ENCODE results near the gene SLC4A4.

The SLC4A4 gene

DNA sequence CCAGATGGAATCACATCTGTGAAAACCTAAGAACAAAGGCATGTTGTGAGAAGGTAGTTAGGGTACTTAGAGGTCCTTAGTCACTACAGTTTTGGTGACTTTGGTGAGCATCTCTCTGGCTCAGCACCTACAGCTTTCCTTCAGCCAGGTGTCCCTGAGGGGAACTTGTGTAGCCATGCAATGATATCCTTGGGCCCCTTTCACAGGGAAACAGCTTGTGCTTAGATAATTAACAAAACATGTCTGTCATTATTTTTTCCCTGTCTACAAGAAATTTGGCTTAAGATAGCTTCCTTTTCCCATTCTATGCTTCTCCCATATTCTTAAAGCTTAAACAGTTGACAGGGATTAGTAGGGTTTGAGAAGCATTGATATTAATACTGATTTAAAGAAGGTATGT is 63.8 kb downstream of the SLC4A4 start:
- TF ChIP-seq TCF12 (IDR thresholded peaks at IDR 0.05; ENCODE audit: low read depth) (no peak), RAD21 (IDR thresholded peaks at IDR 0.05; ENCODE audit: low read depth) (no peak), EP300 (IDR thresholded peaks at IDR 0.05; ENCODE audit: borderline replicate concordance) (no peak), YY1 (IDR thresholded peaks at IDR 0.05; ENCODE audit: low read depth) (no peak), EGR1 (IDR thresholded peaks at IDR 0.05) (no peak), NFIC (IDR thresholded peaks at IDR 0.05) (no peak), TAF1 (IDR thresholded peaks at IDR 0.05; ENCODE audit: low read depth) (no peak), CEBPB (IDR thresholded peaks at IDR 0.05) (no peak), TEAD4 (IDR thresholded peaks at IDR 0.05) (no peak), FOXM1 (IDR thresholded peaks at IDR 0.05; ENCODE audit: borderline replicate concordance, low read depth) (no peak), CREB1 (IDR thresholded peaks at IDR 0.05; ENCODE audit: low read depth) (no peak), ZBTB7A (IDR thresholded peaks at IDR 0.05; ENCODE audit: low read depth) (no peak)
- TF ChIP-seq, protein P1, sequence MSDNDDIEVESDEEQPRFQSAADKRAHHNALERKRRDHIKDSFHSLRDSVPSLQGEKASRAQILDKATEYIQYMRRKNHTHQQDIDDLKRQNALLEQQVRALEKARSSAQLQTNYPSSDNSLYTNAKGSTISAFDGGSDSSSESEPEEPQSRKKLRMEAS (IDR thresholded peaks at IDR 0.05): no peak
- TF ChIP-seq, protein P2, sequence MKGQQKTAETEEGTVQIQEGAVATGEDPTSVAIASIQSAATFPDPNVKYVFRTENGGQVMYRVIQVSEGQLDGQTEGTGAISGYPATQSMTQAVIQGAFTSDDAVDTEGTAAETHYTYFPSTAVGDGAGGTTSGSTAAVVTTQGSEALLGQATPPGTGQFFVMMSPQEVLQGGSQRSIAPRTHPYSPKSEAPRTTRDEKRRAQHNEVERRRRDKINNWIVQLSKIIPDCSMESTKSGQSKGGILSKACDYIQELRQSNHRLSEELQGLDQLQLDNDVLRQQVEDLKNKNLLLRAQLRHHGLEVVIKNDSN (IDR thresholded peaks at IDR 0.05): no peak
- TF ChIP-seq, protein P3, sequence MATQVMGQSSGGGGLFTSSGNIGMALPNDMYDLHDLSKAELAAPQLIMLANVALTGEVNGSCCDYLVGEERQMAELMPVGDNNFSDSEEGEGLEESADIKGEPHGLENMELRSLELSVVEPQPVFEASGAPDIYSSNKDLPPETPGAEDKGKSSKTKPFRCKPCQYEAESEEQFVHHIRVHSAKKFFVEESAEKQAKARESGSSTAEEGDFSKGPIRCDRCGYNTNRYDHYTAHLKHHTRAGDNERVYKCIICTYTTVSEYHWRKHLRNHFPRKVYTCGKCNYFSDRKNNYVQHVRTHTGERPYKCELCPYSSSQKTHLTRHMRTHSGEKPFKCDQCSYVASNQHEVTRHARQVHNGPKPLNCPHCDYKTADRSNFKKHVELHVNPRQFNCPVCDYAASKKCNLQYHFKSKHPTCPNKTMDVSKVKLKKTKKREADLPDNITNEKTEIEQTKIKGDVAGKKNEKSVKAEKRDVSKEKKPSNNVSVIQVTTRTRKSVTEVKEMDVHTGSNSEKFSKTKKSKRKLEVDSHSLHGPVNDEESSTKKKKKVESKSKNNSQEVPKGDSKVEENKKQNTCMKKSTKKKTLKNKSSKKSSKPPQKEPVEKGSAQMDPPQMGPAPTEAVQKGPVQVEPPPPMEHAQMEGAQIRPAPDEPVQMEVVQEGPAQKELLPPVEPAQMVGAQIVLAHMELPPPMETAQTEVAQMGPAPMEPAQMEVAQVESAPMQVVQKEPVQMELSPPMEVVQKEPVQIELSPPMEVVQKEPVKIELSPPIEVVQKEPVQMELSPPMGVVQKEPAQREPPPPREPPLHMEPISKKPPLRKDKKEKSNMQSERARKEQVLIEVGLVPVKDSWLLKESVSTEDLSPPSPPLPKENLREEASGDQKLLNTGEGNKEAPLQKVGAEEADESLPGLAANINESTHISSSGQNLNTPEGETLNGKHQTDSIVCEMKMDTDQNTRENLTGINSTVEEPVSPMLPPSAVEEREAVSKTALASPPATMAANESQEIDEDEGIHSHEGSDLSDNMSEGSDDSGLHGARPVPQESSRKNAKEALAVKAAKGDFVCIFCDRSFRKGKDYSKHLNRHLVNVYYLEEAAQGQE (IDR thresholded peaks at IDR 0.05; ENCODE audit: low read depth): no peak

DNA sequence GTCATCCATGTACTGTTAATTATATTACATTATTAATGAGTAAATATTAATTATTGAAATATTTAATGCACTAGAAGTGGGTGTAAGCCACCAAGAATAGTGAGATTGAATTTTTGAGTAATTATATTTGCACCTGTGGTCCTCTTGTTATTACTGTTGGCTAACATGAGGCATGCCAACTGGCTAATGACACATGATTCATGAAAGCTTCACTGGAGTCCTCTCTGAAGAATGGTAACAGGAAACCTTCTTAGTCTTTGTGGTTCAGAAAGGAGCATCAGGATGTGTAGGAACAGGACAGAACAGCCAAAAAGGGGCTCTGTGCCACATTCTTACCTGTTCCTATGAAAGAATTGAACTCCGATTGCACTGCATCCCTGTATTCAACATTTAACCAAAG is 65.2 kb downstream of the SLC4A4 start:
- no peak for TF ChIP-seq NFIC (IDR thresholded peaks at IDR 0.05)
- TF ChIP-seq EP300 (IDR thresholded peaks at IDR 0.05; ENCODE audit: borderline replicate concordance): no peak
- TF ChIP-seq, protein P3 (IDR thresholded peaks at IDR 0.05; ENCODE audit: low read depth): no peak
- no peak for TF ChIP-seq FOXM1 (IDR thresholded peaks at IDR 0.05; ENCODE audit: borderline replicate concordance, low read depth)
- TF ChIP-seq RAD21 (IDR thresholded peaks at IDR 0.05; ENCODE audit: low read depth): no peak
- TF ChIP-seq, protein P1 (IDR thresholded peaks at IDR 0.05): no peak
- TF ChIP-seq TAF1 (IDR thresholded peaks at IDR 0.05; ENCODE audit: low read depth): no peak
- TF ChIP-seq TEAD4 (IDR thresholded peaks at IDR 0.05): no peak
- no peak for TF ChIP-seq ZBTB7A (IDR thresholded peaks at IDR 0.05; ENCODE audit: low read depth)
- no peak for TF ChIP-seq TCF12 (IDR thresholded peaks at IDR 0.05; ENCODE audit: low read depth)
- TF ChIP-seq CREB1 (IDR thresholded peaks at IDR 0.05; ENCODE audit: low read depth): no peak
- TF ChIP-seq YY1 (IDR thresholded peaks at IDR 0.05; ENCODE audit: low read depth): no peak
- TF ChIP-seq, protein P2 (IDR thresholded peaks at IDR 0.05): no peak
- no peak for TF ChIP-seq CEBPB (IDR thresholded peaks at IDR 0.05)
- no peak for TF ChIP-seq EGR1 (IDR thresholded peaks at IDR 0.05)

DNA sequence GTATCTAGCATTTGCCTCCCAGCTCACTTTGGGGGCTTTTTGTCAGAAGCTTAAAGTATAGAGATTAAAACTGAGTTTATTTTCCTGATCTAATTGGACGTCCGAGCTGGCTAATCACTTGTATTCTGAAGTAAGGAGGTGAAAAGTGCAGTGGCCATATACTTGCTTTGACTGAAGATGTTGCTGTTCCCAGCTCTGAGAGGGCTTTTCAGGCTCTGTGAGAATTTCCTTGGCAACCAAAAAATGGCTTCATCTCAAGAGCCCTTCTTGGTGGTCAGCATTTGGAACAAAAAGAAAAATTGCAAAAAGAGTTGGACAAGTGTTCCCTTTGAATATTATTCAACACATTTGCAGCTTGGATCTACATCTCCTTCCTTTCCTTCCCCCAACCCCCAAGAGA is 67.0 kb downstream of the SLC4A4 start:
- TF ChIP-seq EGR1 (IDR thresholded peaks at IDR 0.05) (no peak), FOXM1 (IDR thresholded peaks at IDR 0.05; ENCODE audit: borderline replicate concordance, low read depth) (no peak), CREB1 (IDR thresholded peaks at IDR 0.05; ENCODE audit: low read depth) (no peak), RAD21 (IDR thresholded peaks at IDR 0.05; ENCODE audit: low read depth) (no peak), TAF1 (IDR thresholded peaks at IDR 0.05; ENCODE audit: low read depth) (no peak), YY1 (IDR thresholded peaks at IDR 0.05; ENCODE audit: low read depth) (no peak), ZBTB7A (IDR thresholded peaks at IDR 0.05; ENCODE audit: low read depth) (no peak), TCF12 (IDR thresholded peaks at IDR 0.05; ENCODE audit: low read depth) (no peak), CEBPB (IDR thresholded peaks at IDR 0.05) (no peak)
- TF ChIP-seq, protein P2 (IDR thresholded peaks at IDR 0.05): no peak
- TF ChIP-seq, protein P3 (IDR thresholded peaks at IDR 0.05; ENCODE audit: low read depth): no peak

DNA sequence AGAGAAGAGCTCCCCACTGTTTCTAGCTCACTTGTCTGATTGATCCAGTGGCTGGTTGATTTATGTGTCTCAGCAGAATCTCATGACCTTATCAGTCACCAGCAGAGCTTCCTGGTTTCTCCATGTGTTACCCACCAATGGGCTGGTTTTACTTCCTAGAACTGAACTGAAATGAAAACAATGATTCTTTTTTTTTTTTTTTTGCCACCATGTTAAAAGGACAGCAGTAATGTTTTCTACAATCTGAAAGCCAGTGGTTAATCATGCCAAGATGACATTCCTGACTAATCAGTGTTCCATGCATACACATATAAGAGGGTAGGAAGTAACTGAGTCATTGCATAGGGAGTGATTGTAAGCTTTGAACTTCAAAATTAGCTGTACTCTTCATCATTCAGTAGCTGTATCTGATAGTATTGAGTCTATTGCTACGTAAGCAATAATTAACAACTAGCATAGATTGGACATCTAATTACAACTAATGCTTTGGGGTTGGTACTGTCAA is 67.7 kb downstream of the SLC4A4 start:
- TF ChIP-seq EGR1 (IDR thresholded peaks at IDR 0.05) (no peak), CEBPB (IDR thresholded peaks at IDR 0.05) (no peak), NFIC (IDR thresholded peaks at IDR 0.05) (no peak), FOXM1 (IDR thresholded peaks at IDR 0.05; ENCODE audit: borderline replicate concordance, low read depth) (no peak), RAD21 (IDR thresholded peaks at IDR 0.05; ENCODE audit: low read depth) (no peak), CREB1 (IDR thresholded peaks at IDR 0.05; ENCODE audit: low read depth) (no peak), TAF1 (IDR thresholded peaks at IDR 0.05; ENCODE audit: low read depth) (no peak), YY1 (IDR thresholded peaks at IDR 0.05; ENCODE audit: low read depth) (no peak), ZBTB7A (IDR thresholded peaks at IDR 0.05; ENCODE audit: low read depth) (no peak), TEAD4 (IDR thresholded peaks at IDR 0.05) (no peak), EP300 (IDR thresholded peaks at IDR 0.05; ENCODE audit: borderline replicate concordance) (no peak), TCF12 (IDR thresholded peaks at IDR 0.05; ENCODE audit: low read depth) (no peak)
- TF ChIP-seq, protein P3 (IDR thresholded peaks at IDR 0.05; ENCODE audit: low read depth): no peak
- TF ChIP-seq, protein P2 (IDR thresholded peaks at IDR 0.05): no peak
- TF ChIP-seq, protein P1 (IDR thresholded peaks at IDR 0.05): no peak
